Measurements from ENCODE around the gene C1orf21. TPM values are rescaled to one million over a fixed set of nuclear protein-coding genes. Genes with fewer than 3 reads are reported as not detected.

The C1orf21 gene
- total and polyA plus RNA-seq, 3 experiments from 2014 or later: 6.8 to 23.4 (median 8.2) TPM

DNA sequence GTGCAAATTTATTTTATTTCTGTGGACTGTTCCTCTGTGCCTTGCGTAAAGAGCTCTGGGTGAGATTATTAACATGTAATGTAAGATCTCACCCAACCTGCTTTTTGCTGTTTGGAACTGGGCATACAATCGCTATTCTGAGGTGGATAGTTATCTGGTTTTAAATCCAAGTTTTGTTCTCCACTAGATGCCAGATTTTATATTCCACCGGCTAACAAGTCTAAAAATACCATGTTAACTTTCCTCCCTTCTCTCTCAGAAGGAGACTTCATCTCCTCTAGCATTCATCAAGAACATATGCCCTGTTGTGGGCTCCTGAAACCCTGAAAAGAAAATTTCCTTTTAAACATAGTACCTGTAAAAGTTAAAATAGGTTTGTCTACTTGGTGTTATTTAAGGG is 56.4 kb downstream of the C1orf21 start:
- H3K27me3 ChIP-seq (ENCODE audit: insufficient read depth, low read length, poor library complexity, severe bottlenecking): no peaks in the 10 kb centered on the region
- H3K9me3 Mint-ChIP-seq: no peaks in the 10 kb centered on the region
- ChIA-PET CTCF (no interaction called here), POLR2A (no interaction called here)
- no peak overlapping the region for H3K4me3 Mint-ChIP-seq
- DNase-seq: no peak
- H3K4me1 Mint-ChIP-seq: peaks cover 0 to 6% (median 2%) of the 10 kb centered on the region in 3 donors
- H3K27me3 Mint-ChIP-seq: peaks cover 0 to 1% of the 10 kb centered on the region in 2 donors
- H3K36me3 ChIP-seq (ENCODE audit: insufficient read depth, low read length): no peaks in the 10 kb centered on the region
- no peaks in the 10 kb centered on the region for H3K4me1 ChIP-seq (ENCODE audit: insufficient read depth, low read length)
- H3K36me3 Mint-ChIP-seq: no peaks in the 10 kb centered on the region
- no peaks in the 10 kb centered on the region for H3K9me3 ChIP-seq (ENCODE audit: low read length)
- no peak overlapping the region for H3K27ac Mint-ChIP-seq
- H3K27ac ChIP-seq (ENCODE audit: low read depth, low read length): no peak overlapping the region
- H3K4me3 ChIP-seq (ENCODE audit: low read length): no peak overlapping the region

DNA sequence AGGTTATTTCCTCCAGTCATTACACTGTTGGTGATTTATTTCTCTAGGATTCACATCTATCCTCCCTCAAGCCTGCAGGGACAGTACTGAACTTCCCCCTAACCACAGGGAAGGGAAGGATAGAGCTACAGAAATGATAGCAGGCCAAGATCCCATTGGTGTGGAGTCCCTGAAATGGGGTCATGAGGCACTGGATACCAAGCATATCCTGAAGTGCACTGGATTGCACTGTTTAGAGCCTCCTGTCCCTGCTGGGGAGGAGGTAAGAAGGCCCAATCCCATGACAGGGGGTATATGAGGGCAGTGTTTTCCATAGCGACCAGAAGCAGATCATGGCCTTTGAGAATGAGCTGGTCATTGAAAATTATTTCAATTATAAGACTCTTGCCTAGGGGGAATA is 56.8 kb downstream of the C1orf21 start:
- H3K27me3 Mint-ChIP-seq: no peaks in the 10 kb centered on the region
- H3K27ac ChIP-seq (ENCODE audit: low read depth, low read length): no peak overlapping the region
- H3K4me3 ChIP-seq (ENCODE audit: low read length): no peak overlapping the region
- H3K4me1 Mint-ChIP-seq: peaks cover 0 to 6% (median 0%) of the 10 kb centered on the region in 3 donors
- no peak for DNase-seq
- H3K9me3 ChIP-seq (ENCODE audit: low read length): no peaks in the 10 kb centered on the region
- no peaks in the 10 kb centered on the region for H3K36me3 ChIP-seq (ENCODE audit: insufficient read depth, low read length)
- no peaks in the 10 kb centered on the region for H3K27me3 ChIP-seq (ENCODE audit: insufficient read depth, low read length, poor library complexity, severe bottlenecking)
- H3K4me3 Mint-ChIP-seq: no peak overlapping the region
- CTCF ChIA-PET: no interaction called here
- H3K4me1 ChIP-seq (ENCODE audit: insufficient read depth, low read length): no peaks in the 10 kb centered on the region
- H3K27ac Mint-ChIP-seq: no peak overlapping the region
- H3K9me3 Mint-ChIP-seq: no peaks in the 10 kb centered on the region
- POLR2A ChIA-PET: no interaction called here
- H3K36me3 Mint-ChIP-seq: no peaks in the 10 kb centered on the region

DNA sequence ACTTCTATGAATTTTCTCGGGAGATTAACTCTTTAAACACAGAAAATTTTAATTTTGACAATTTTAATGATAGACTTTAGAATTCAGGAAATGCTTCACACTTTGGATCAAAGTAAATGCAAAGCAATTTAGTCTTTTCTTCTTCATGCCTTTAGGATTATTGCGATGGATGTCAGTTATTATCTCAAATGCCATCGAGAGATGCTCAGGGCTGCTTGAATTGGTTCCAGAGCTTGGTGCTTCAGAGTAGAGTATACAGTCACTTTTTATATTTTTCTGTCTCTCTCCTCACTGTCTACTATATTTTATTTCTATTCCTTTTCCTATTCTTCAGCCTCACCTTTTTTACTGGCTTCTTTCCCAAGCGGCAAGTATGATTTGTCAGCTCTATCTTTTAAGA is 59.2 kb downstream of the C1orf21 start:
- Mint-ChIP-seq H3K4me3 (no peak overlapping the region), H3K36me3 (no peaks in the 10 kb centered on the region), H3K27ac (no peak overlapping the region), H3K4me1 (peaks cover 0 to 6% (median 0%) of the 10 kb centered on the region in 3 donors), H3K27me3 (peaks cover 0 to 4% of the 10 kb centered on the region in 2 donors), H3K9me3 (peaks cover 0 to 1% (median 0%) of the 10 kb centered on the region in 5 donors)
- CTCF ChIA-PET: no interaction called here
- Histone ChIP-seq H3K4me3 (ENCODE audit: low read length) (no peak overlapping the region), H3K27me3 (ENCODE audit: insufficient read depth, low read length, poor library complexity, severe bottlenecking) (no peaks in the 10 kb centered on the region), H3K36me3 (ENCODE audit: insufficient read depth, low read length) (no peaks in the 10 kb centered on the region), H3K27ac (ENCODE audit: low read depth, low read length) (no peak overlapping the region), H3K4me1 (ENCODE audit: insufficient read depth, low read length) (no peaks in the 10 kb centered on the region), H3K9me3 (ENCODE audit: low read length) (no peaks in the 10 kb centered on the region)
- DNase-seq: no peak
- POLR2A ChIA-PET: no interaction called here

DNA sequence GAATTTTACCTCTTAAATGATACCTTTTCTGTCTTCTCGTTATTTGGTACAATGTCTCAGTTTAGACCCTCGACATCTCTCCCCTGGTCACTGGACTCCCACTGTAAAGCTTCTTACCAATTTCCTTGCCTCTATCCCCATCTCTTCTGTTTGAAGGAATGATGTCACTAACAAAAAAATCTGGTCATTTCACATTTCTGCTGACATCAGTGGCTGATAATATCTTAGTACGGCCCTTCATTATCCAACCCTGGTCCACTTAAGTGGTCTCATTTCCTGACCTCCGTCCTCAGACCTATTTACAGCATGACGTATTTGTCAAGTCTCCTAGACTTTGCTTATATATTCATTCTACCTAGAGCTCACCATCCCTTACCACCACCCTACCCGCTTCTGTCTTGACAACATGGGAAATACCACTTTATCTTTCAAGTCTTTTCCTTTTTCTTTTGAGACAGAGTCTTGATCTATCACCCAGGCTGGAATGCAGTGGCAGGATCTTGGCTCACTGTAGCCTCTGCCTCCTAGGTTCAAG is 60.9 kb downstream of the C1orf21 start:
- H3K27me3 ChIP-seq (ENCODE audit: insufficient read depth, low read length, poor library complexity, severe bottlenecking): no peaks in the 10 kb centered on the region
- H3K27me3 Mint-ChIP-seq: peaks cover 0 to 4% of the 10 kb centered on the region in 2 donors
- H3K36me3 ChIP-seq (ENCODE audit: insufficient read depth, low read length): no peaks in the 10 kb centered on the region
- no peak overlapping the region for H3K4me3 Mint-ChIP-seq
- H3K4me3 ChIP-seq (ENCODE audit: low read length): no peak overlapping the region
- ChIA-PET POLR2A (no interaction called here), CTCF (no interaction called here)
- H3K9me3 ChIP-seq (ENCODE audit: low read length): no peaks in the 10 kb centered on the region
- no peak overlapping the region for H3K27ac ChIP-seq (ENCODE audit: low read depth, low read length)
- no peak overlapping the region for H3K27ac Mint-ChIP-seq
- no peak for DNase-seq
- peaks cover 0 to 1% (median 0%) of the 10 kb centered on the region in 5 donors for H3K9me3 Mint-ChIP-seq
- H3K4me1 ChIP-seq (ENCODE audit: insufficient read depth, low read length): no peaks in the 10 kb centered on the region
- peaks cover under 1 to 8% (median 1%) of the 10 kb centered on the region in 3 donors for H3K4me1 Mint-ChIP-seq
- H3K36me3 Mint-ChIP-seq: no peaks in the 10 kb centered on the region

DNA sequence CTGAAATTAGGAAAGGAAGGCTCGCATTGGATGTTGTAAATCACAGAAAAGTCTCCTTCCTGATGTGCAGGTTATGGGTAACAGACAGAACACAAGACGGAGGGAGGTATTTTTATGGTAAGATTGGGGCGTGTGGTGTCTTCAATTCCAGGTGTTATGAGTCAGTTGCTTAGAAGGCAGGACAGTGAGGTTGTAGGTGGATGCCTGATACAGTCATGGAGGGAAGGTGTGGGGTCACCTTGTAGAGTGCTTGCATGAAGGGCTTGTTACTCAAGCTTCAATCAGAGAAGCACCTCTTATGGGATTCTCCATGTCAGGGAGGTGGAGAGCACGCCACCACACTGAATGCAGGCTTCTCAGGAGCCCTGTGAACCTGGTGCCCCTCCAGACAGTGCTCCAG is 63.1 kb downstream of the C1orf21 start:
- Histone ChIP-seq H3K4me1 (ENCODE audit: insufficient read depth, low read length) (no peaks in the 10 kb centered on the region), H3K4me3 (ENCODE audit: low read length) (no peak overlapping the region), H3K9me3 (ENCODE audit: low read length) (no peaks in the 10 kb centered on the region), H3K36me3 (ENCODE audit: insufficient read depth, low read length) (no peaks in the 10 kb centered on the region), H3K27me3 (ENCODE audit: insufficient read depth, low read length, poor library complexity, severe bottlenecking) (no peaks in the 10 kb centered on the region), H3K27ac (ENCODE audit: low read depth, low read length) (no peak overlapping the region)
- Mint-ChIP-seq H3K27me3 (peaks cover 4% of the 10 kb centered on the region in 2 donors), H3K9me3 (peaks cover 0 to 1% (median 0%) of the 10 kb centered on the region in 5 donors), H3K27ac (no peak overlapping the region), H3K4me3 (no peak overlapping the region), H3K4me1 (peaks cover 2 to 15% (median 13%) of the 10 kb centered on the region in 3 donors), H3K36me3 (no peaks in the 10 kb centered on the region)
- DNase-seq: no peak
- POLR2A ChIA-PET: no interaction called here
- CTCF ChIA-PET: no interaction called here

DNA sequence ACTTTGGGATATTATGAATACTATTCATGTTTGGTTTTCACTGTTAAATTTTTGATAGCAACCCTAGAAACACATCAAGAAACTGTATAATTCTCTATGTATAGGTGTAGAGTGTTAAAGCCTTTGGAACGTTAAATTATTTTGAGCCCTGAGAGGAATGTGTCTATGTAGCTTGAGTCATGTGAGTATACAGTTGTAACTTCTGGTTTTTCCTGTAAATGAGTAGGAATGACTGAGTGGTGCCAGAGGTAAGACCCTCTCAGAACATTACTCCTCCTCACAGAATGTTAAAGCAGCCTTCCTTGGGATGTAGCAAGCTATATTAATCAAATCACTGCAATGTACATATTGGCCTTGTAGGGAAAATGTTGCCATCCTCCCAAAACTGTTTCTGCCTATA is 69.0 kb downstream of the C1orf21 start:
- H3K27ac Mint-ChIP-seq: no peak overlapping the region
- Histone ChIP-seq H3K4me3 (ENCODE audit: low read length) (no peak overlapping the region), H3K4me1 (ENCODE audit: insufficient read depth, low read length) (no peaks in the 10 kb centered on the region), H3K36me3 (ENCODE audit: insufficient read depth, low read length) (no peaks in the 10 kb centered on the region), H3K27ac (ENCODE audit: low read depth, low read length) (no peak overlapping the region), H3K9me3 (ENCODE audit: low read length) (no peaks in the 10 kb centered on the region), H3K27me3 (ENCODE audit: insufficient read depth, low read length, poor library complexity, severe bottlenecking) (no peaks in the 10 kb centered on the region)
- ChIA-PET POLR2A (no interaction called here), CTCF (no interaction called here)
- H3K36me3 Mint-ChIP-seq: no peaks in the 10 kb centered on the region
- no peaks in the 10 kb centered on the region for H3K9me3 Mint-ChIP-seq
- H3K4me1 Mint-ChIP-seq: peaks cover 5 to 15% (median 14%) of the 10 kb centered on the region in 3 donors
- no peak overlapping the region for H3K4me3 Mint-ChIP-seq
- DNase-seq: no peak
- peaks cover 5 to 7% of the 10 kb centered on the region in 2 donors for H3K27me3 Mint-ChIP-seq

DNA sequence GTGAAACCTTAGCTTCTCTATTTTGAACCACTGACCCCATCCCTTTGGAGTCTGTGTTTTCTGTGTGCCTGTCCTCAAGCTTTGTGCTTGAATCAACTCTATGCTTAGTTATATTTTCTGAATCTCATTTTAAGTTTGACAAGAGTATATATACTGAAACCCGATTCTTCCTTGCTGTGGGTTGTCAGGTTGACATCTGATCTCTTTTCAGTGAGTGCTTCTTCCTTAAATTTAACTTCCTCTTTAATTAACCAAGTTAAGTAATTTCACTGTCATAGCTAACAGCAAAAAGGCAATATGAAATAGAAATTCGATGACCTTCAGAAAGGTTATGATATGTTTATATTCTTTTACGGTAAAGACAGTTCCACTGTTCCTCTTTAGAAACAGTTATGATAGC is 69.4 kb downstream of the C1orf21 start:
- no peaks in the 10 kb centered on the region for H3K9me3 Mint-ChIP-seq
- H3K4me3 Mint-ChIP-seq: no peak overlapping the region
- ChIA-PET CTCF (no interaction called here), POLR2A (no interaction called here)
- H3K27me3 Mint-ChIP-seq: peaks cover 5 to 7% of the 10 kb centered on the region in 2 donors
- H3K36me3 Mint-ChIP-seq: no peaks in the 10 kb centered on the region
- Histone ChIP-seq H3K4me1 (ENCODE audit: insufficient read depth, low read length) (no peaks in the 10 kb centered on the region), H3K9me3 (ENCODE audit: low read length) (no peaks in the 10 kb centered on the region), H3K27ac (ENCODE audit: low read depth, low read length) (no peak overlapping the region), H3K36me3 (ENCODE audit: insufficient read depth, low read length) (no peaks in the 10 kb centered on the region), H3K27me3 (ENCODE audit: insufficient read depth, low read length, poor library complexity, severe bottlenecking) (no peaks in the 10 kb centered on the region), H3K4me3 (ENCODE audit: low read length) (no peak overlapping the region)
- peaks cover 5 to 15% (median 14%) of the 10 kb centered on the region in 3 donors for H3K4me1 Mint-ChIP-seq
- no peak for DNase-seq
- no peak overlapping the region for H3K27ac Mint-ChIP-seq

DNA sequence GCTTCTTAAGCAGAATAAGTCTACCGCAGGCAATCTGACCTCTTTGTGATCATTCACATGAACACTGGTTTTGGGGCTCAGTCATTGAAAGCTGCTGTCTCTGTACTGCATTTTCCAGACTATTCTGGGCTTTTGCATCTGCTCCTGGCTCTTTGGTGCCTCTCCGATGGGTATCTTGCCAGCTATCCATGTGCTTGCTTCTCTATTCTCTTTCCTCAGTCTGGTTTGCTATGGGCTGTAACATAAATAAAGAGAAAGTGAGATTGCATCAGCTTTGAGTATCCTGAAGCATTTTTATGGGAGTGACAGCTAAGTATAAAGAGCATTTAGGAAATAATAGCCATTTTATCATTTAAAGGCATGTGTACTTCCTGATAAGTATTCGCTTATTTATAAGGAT is 70.7 kb downstream of the C1orf21 start:
- Histone ChIP-seq H3K4me3 (ENCODE audit: low read length) (no peak overlapping the region), H3K27ac (ENCODE audit: low read depth, low read length) (no peak overlapping the region), H3K9me3 (ENCODE audit: low read length) (no peaks in the 10 kb centered on the region), H3K36me3 (ENCODE audit: insufficient read depth, low read length) (no peaks in the 10 kb centered on the region), H3K27me3 (ENCODE audit: insufficient read depth, low read length, poor library complexity, severe bottlenecking) (no peaks in the 10 kb centered on the region), H3K4me1 (ENCODE audit: insufficient read depth, low read length) (no peaks in the 10 kb centered on the region)
- no peaks in the 10 kb centered on the region for H3K9me3 Mint-ChIP-seq
- no peak overlapping the region for H3K27ac Mint-ChIP-seq
- no peak overlapping the region for H3K4me3 Mint-ChIP-seq
- peaks cover 7 to 20% (median 15%) of the 10 kb centered on the region in 3 donors for H3K4me1 Mint-ChIP-seq
- peaks cover 8 to 12% of the 10 kb centered on the region in 2 donors for H3K27me3 Mint-ChIP-seq
- CTCF ChIA-PET: no interaction called here
- H3K36me3 Mint-ChIP-seq: no peaks in the 10 kb centered on the region
- no peak for DNase-seq
- POLR2A ChIA-PET: no interaction called here

DNA sequence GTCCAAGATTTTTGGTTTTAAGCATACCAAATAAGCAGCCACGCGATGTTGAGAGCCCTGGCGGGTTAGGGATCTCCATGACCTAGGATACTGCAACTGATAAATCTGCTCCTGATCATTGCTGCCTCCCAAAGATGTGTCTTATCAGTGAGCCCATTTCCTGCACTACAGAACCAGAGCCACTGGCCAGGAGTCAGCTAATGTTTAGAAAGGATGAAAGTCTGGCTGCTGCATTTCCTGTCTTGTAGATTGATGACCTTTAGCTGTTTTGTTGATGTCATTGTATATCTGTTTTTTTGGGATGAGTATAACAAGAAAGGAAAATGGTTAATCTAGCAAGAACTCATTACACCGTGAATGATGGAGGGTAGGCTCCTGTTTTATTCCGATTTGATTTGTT is 74.5 kb downstream of the C1orf21 start:
- H3K27me3 ChIP-seq (ENCODE audit: insufficient read depth, low read length, poor library complexity, severe bottlenecking): no peaks in the 10 kb centered on the region
- CTCF ChIA-PET: no interaction called here
- DNase-seq: no peak
- H3K27me3 Mint-ChIP-seq: peaks cover 4 to 12% of the 10 kb centered on the region in 2 donors
- no peaks in the 10 kb centered on the region for H3K36me3 Mint-ChIP-seq
- no peak overlapping the region for H3K27ac ChIP-seq (ENCODE audit: low read depth, low read length)
- no peaks in the 10 kb centered on the region for H3K9me3 ChIP-seq (ENCODE audit: low read length)
- POLR2A ChIA-PET: no interaction called here
- no peak overlapping the region for H3K27ac Mint-ChIP-seq
- H3K9me3 Mint-ChIP-seq: no peaks in the 10 kb centered on the region
- H3K4me1 ChIP-seq (ENCODE audit: insufficient read depth, low read length): no peaks in the 10 kb centered on the region
- H3K4me3 Mint-ChIP-seq: no peak overlapping the region
- peaks cover 0 to 6% (median 2%) of the 10 kb centered on the region in 3 donors for H3K4me1 Mint-ChIP-seq
- H3K4me3 ChIP-seq (ENCODE audit: low read length): no peak overlapping the region
- no peaks in the 10 kb centered on the region for H3K36me3 ChIP-seq (ENCODE audit: insufficient read depth, low read length)
